K562 (cell line): ENCODE results near the gene CASKIN2. TPM values are rescaled to one million over a fixed set of nuclear protein-coding genes. Genes with fewer than 3 reads are reported as not detected.
A peak's percentile ranks its signal among the peaks of the same experiment; 100 is the strongest.

Experiments used
- ATAC-seq: fragments of 200-7000 bp; cut with Tn5 transposase; 3 replicates; pipeline ENCODE4 v1.9.1; 2020; ENCODE audit warnings: moderate library complexity
- BruUV-seq: library from RNA; stranded (reverse); fragments of 400-500 nt; replicated peaks from 2 replicates; lab custom pipeline; 2021; lab: Mats Ljungman, UMichigan
- CTCF ChIA-PET: fragments of 300-600 bp; formaldehyde crosslinking; extraction: SDS; loops from one replicate; lab custom pipeline; 2021; ENCODE audit warnings: low intra/inter-chr PET ratio; lab: Yijun Ruan, JAX
- POLR2A ChIA-PET: fragments of 300-600, 350-650 bp; sonication (Branson Sonifier 250); formaldehyde crosslinking; extraction: SDS; loops from one replicate; lab custom pipeline; 2021; ENCODE audit warnings: antibody characterized with exemption, inconsistent platforms; lab: Yijun Ruan, JAX
- DNase-seq, 4 experiments: peaks; one replicate each; pipeline versions ENCODE4 v3.0.0 to v3.0.0-alpha.2; 2011 to 2018; ENCODE audit warnings: low spot score in 3 of 4, mixed read lengths in 3 of 4; ENCODE audit errors: extremely low read depth in 1 of 4
- FAIRE-seq: peaks from 2 replicates; lab custom pipeline; 2011; peaks lifted over from hg19 to GRCh38; lab: Jason Lieb, UNC
- H2AFZ ChIP-seq: 2 replicates; pipeline ENCODE4 v1.6.0; 2011; ENCODE audit warnings: low read depth, low read length, control low read depth, inconsistent platforms
- H3K27ac ChIP-seq: fragments of 200-600 bp; 3 replicates; pipeline ENCODE4 v1.8.0; 2011; ENCODE audit warnings: low read depth, mild to moderate bottlenecking, control low read depth, inconsistent platforms, low read length, moderate library complexity, mixed read lengths; ENCODE audit errors: extremely low read depth
- H3K27me3 ChIP-seq, 2 experiments: fragments of 300-600 bp in 1 of 2; 2 replicates in 1 of 2; 3 replicates in 1 of 2; pipeline versions ENCODE4 v1.6.0 to v1.8.0; 2011; ENCODE audit warnings: inconsistent platforms in 2 of 2, low read length in 2 of 2, mild to moderate bottlenecking in 1 of 2, mixed read lengths in 1 of 2, moderate library complexity in 1 of 2; ENCODE audit not compliant: control insufficient read depth in 2 of 2, insufficient read depth in 2 of 2
- H3K36me3 ChIP-seq: fragments of 300-600 bp; 3 replicates; pipeline ENCODE4 v1.8.0; 2011; ENCODE audit warnings: mild to moderate bottlenecking, low read length, inconsistent platforms; ENCODE audit not compliant: control insufficient read depth, insufficient read depth
- H3K4me1 ChIP-seq, 2 experiments: fragments of 200-600 bp in 1 of 2; replicated peaks in 1 of 2; 2 replicates in 1 of 2; 3 replicates in 1 of 2; pipeline versions ENCODE4 v1.5.1 to v1.8.0; 2011; ENCODE audit warnings: inconsistent platforms in 2 of 2, low read length in 2 of 2, mild to moderate bottlenecking in 1 of 2, mixed read lengths in 1 of 2, moderate library complexity in 1 of 2; ENCODE audit not compliant: control insufficient read depth in 2 of 2, insufficient read depth in 2 of 2
- H3K4me2 ChIP-seq: 2 replicates; pipeline ENCODE4 v1.6.1; 2011; ENCODE audit warnings: low read length, control low read depth, inconsistent platforms, mixed read lengths; ENCODE audit not compliant: insufficient read depth
- H3K4me3 ChIP-seq: fragments of 200-600 bp; sonication (generic), shearing (Covaris generic); 2 replicates; pipeline ENCODE4 v1.5.1; 2016; ENCODE audit warnings: control low read depth, inconsistent platforms
- H3K79me2 ChIP-seq: fragments of 200-600 bp; 3 replicates; pipeline ENCODE4 v1.8.0; 2011; ENCODE audit warnings: low read length, inconsistent platforms; ENCODE audit not compliant: control insufficient read depth, insufficient read depth
- H3K9ac ChIP-seq, 2 experiments: 2 replicates each; pipeline versions ENCODE4 v1.6.0 to v1.6.1; 2011; ENCODE audit warnings: low read depth in 2 of 2, low read length in 2 of 2, control low read depth in 1 of 2, inconsistent platforms in 1 of 2, mild to moderate bottlenecking in 1 of 2, mixed read lengths in 1 of 2; ENCODE audit not compliant: insufficient read depth in 1 of 2
- H3K9me1 ChIP-seq: one replicate; pipeline ENCODE4 v1.6.0; 2011; ENCODE audit warnings: inconsistent platforms, mild to moderate bottlenecking, low read length, moderate library complexity; ENCODE audit not compliant: control insufficient read depth, insufficient read depth
- H3K9me3 ChIP-seq: replicated peaks from 2 replicates; pipeline ENCODE4 v1.5.1; 2011; ENCODE audit warnings: low read depth, low read length, inconsistent platforms; ENCODE audit not compliant: control insufficient read depth, insufficient read depth
- H4K20me1 ChIP-seq: replicated peaks from 2 replicates; pipeline ENCODE4 v1.6.1; 2011; ENCODE audit warnings: low read length, inconsistent platforms, mixed read lengths; ENCODE audit not compliant: control insufficient read depth, insufficient read depth
- THAP7 ChIP-seq: fragments of 250-450 bp; sonication (Bioruptor Pico); IDR thresholded peaks from 2 replicates; pipeline ENCODE4 v1.5.0; 2021
- ZNF24 ChIP-seq: fragments of 450-650 bp; IDR thresholded peaks from 2 replicates; pipeline ENCODE4 v1.6.1; 2016
- WGBS: fragments of 100-300 bp; shearing (Covaris generic); methylation state at CpG from one replicate; pipeline ENCODE4 v1.1.6; 2016; ENCODE audit warnings: low coverage, mixed read lengths; ENCODE audit not compliant: insufficient coverage; ENCODE audit errors: missing lambda C conversion rate; 5-methylcytosine and 5-hydroxymethylcytosine counted together
- in situ Hi-C: fragments of 300-500 bp; cut with MboI; formaldehyde crosslinking; loops from 4 replicates; pipeline ENCODE4 v1.15.0; 2018; ENCODE audit warnings: inconsistent platforms, mixed read lengths
- intact Hi-C: fragments of 100-400 bp; cut with micrococcal nuclease; formaldehyde crosslinking; loops from 2 replicates; pipeline ENCODE4 v1.14.2; 2022
- polyA plus RNA-seq, 8 experiments: library from polyadenylated mRNA; depleted of rRNA in 4 of 8; stranded (reverse) in 5 of 8; unstranded in 3 of 8; fragments of >200 nt; fragmentation: Nextera tagmentation in 2 of 8; fragmentation: Illumina TruSeq in 1 of 8; extraction: Ambion mirVana in 2 of 8; extraction: Trizol in 1 of 8; gene quantifications; 2 replicates each; pipeline versions ENCODE4 v1.2.1 to v1.2.3, GENCODE V29; 2011 to 2014; ENCODE audit warnings: inconsistent platforms in 1 of 8, missing spikeins in 1 of 8
- total RNA-seq, 7 experiments: library from RNA; depleted of rRNA in 6 of 7; stranded (reverse); fragments of >200 nt in 6 of 7; fragmentation: Illumina TruSeq in 2 of 7; extraction: Trizol in 2 of 7; gene quantifications; 2 replicates each; pipeline versions ENCODE4 v1.2.1 to v1.2.3, GENCODE V29; 2011 to 2021; ENCODE audit warnings: low replicate concordance in 1 of 7

Gene CASKIN2
- total and polyA plus RNA-seq, 9 of the 15 experiments (the other 6 are each of a cell fraction or from before 2014, with no cell fraction given) = 0.01 to 12.2 (median 2.1) TPM

DNA sequence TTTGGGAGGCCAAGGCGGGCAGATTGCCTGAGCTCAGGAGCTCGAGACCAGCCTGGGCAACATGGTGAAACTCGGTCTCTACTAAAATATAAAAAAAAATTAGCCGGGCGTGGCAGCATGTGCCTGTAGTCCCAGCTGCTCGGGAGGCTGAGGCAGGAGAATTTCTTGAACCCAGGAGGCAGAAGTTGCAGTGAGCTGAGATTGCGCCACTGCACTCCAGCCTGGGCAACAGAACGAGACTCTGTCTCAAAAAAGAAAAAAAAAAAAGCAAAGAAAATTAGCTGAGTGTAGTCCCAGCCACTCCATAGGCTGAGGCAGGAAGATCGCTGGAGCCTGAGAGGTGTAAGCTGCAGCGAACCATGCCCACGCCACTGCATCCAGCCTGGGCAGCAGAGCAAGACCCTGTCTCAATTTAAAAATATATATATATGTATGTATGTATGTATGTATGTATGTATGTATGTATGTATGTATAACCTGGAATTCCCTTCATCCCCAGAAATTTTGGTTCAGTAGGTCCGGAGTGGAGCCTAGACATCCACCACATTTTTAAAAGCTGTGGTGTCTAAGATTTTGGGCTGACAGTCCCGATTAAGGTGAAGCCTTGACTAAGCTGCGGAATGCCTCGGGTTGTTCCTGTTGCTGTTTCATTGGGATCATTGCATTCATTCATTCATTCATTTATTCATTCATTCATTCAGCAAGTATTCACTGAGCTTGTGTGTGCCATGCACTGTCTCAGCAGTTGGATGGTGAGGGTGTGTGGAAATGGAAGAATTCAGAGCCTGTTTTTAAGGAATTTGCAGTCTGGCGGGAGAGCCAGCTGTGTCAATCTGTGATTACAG is 33.0 kb downstream of the CASKIN2 start:
- Histone ChIP-seq H3K9me3 (no peaks in the 10 kb centered on the region), H3K4me3 (no peak overlapping the region), H3K4me1 (peaks cover 4 to 25% of the 10 kb centered on the region in 2 experiments; a peak in 4 of 5 replicates), H3K27me3 (no peaks in the 10 kb centered on the region), H3K36me3 (no peaks in the 10 kb centered on the region; the same call in 2 of the 3 replicates), H3K9ac (0 out of 4 replicates have a peak overlapping the region, but pooled peaks of 1 of the 2 experiments have one; percentile 15), H4K20me1 (peaks cover 10% of the 10 kb centered on the region; the same call in 1 of the 2 replicates), H3K79me2 (no peaks in the 10 kb centered on the region), H2AFZ (no peak overlapping the region), H3K27ac (no peak overlapping the region), H3K4me2 (no peak overlapping the region), H3K9me1 (no peaks in the 10 kb centered on the region)
- no TSS peak for BruUV-seq
- ATAC-seq (no peak), DNase-seq (no peak), FAIRE-seq (no peak)
- ChIA-PET CTCF (no interaction called here), POLR2A (interaction anchor here (0.7 to 1.7 kb wide), 9 partner anchors 10 to 169 kb away, joined by 3 to 8 read pairs (median 3); partner anchors contain the start of gene TMEM94)
- WGBS = 78% methylated on average over 16 of the region's 16 CpGs
- in situ Hi-C loops (no loop called here), intact Hi-C loops (no loop called here)
- TF ChIP-seq THAP7 (CRISPR knock-in tag) (no peak), ZNF24 (peak; percentile 91)
